Lung microvascular endothelial cell (primary cell): ENCODE results near the gene UBE2J2. TPM values are rescaled to one million over a fixed set of nuclear protein-coding genes. Genes with fewer than 3 reads are reported as not detected.

Experiments
- DNase-seq, 2 donors: peaks; one replicate each; pipeline versions ENCODE4 v3.0.0 to v3.0.0-alpha.2; 2010; ENCODE audit warnings: low read depth in 2 of 2
- total RNA-seq: library from RNA; depleted of rRNA; stranded (reverse); fragments of >200 nt; gene quantifications from 2 replicates; pipeline ENCODE4 v1.2.1, GENCODE V29; 2014

Gene UBE2J2
- total RNA-seq, 1 donor from 2014 or later = 34.9 TPM

DNA sequence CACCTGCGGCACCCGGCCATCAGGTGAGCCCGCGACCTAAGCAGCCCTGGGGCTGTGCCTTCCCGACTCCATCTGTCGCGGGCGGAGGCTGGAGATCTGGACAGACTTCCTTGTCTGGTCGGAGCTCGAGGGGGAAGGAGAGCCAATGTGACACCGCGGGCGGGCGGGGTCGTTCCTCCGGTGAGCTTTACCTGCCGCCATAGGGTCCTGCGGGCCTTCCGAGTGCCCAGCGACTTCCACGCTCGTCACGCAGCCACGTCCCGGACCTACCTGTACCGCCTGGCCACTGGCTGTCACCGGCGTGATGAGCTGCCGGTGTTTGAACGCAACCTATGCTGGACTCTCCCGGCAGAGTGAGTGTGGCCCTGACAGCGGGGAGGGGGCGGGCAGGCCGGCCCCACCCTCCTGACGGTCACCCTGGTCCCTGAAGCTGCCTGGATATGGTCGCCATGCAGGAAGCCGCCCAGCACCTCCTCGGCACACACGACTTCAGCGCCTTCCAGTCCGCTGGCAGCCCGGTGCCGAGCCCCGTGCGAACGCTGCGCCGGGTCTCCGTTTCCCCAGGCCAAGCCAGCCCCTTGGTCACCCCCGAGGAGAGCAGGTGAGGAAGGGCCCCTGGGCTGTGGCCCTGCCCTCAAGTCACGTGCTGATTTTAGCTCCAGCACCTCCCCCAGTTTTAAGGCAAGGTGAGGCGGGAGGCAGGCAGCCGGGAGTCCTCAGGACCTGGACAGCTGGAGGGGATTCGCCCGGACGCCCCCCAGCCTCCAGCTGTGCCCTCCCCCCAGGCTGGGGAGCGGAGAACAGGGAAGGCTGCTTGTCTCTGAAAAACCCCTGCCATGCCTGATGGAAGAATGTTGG, 35.8 kb upstream of the UBE2J2 start:
- no peak for DNase-seq

DNA sequence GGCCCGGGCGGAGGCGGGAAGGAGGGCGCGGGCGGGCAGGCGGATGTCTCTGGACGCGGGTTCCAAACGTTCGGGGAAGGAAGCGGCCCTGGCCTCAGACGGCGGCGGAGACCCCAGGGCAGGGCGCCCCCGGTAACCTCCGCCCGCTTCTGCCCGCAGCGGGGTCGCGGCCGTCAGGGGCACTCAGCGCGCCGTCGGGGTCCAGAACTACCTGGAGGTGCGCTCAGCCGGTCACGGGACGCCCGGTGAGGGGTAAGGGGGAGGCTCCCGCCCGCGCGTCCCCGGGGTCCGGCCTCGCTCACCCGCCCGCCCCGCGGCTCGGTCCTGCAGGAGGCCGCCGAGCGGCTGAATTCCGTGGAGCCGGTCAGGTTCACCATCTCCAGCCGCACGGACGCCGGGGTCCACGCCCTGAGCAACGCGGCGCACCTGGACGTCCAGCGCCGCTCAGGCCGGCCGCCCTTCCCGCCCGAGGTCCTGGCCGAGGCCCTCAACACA, 35.1 kb upstream of the UBE2J2 start:
- no peak for DNase-seq

DNA sequence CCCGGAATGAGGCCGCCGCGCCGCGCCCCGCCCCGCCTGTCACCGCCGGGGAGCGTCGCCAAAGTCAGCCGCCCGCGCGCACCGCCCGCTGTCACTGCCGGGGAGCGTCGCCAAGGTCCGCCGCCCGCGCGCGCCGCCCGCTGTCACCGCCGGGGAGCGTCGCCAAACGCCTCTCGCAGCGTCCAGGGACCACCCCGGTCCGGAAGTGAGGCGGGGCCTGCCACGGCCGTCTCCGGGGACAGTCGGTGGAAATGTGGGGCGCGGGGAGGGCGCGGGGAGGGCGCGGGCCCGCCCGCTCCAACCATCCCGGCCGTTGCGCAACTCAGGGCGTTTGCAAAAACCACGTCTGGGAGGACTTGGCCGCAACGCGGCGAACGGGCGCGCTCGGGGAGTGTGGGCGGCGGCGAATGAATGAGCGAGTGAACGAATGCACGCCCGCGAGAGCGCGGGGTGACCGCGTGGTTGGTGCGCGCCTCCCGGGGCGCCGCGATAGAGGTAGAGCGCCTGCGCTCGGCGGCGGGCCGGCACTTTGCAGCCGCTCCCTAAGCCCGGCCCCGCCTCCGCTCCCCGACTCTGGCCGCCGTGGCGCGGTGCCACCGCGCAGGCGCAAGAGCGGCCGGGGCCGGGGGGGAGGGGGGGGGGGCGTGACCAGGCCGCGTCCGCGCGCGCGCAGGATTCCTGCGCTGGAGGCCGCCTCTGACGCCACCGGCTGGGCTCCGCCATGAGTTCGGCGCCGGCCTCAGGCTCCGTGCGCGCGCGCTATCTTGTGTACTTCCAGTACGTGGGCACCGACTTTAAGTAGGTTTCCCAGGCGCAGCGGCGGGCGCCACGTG, 34.5 kb upstream of the UBE2J2 start, which contains the start of the genes ACAP3 and PUSL1:
TSS of gene ACAP3 (minus strand) at position 8 of the 833 bp plus-strand sequence. CDS start 115 bp downstream, outside the sequence.
TSS of gene PUSL1 (plus strand) at position 675 of the 833 bp plus-strand sequence. CDS start at position 722, 47 bp downstream.
- DNase-seq = peak; percentile 91 to 93

DNA sequence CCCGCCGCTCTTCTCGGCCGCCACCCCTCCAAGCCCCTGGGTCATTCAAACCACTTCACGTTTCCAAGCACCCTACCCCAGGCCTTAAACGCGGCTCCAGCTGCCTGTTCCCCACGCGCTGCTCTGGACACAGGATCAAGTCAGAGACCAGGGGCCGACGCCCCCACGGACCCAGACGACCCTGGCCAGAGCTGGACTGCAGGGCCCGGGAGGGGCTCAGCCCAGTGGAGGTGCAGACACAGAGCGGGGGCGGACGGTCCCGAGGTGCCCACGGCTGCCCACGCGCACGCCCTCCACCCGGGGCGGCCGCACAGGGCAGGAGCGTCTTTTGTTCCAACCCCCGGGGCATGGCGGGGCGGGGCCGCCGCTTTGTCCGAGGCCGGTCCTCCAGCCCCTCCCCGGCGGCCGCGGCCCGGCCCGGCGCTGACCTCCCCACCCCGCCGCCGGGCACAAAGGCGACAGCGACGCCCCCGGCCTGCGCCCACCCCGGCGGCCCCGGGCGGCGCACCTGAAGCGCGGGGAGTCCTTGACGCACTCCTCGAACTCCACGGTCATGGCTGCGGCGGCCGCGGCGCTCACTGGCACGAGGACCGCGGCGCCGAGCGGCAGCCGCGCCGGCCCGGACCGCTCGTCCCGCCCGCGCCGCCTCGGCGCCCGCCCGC, 33.7 kb upstream of the UBE2J2 start:
- peak; percentile 35 to 37 for DNase-seq

DNA sequence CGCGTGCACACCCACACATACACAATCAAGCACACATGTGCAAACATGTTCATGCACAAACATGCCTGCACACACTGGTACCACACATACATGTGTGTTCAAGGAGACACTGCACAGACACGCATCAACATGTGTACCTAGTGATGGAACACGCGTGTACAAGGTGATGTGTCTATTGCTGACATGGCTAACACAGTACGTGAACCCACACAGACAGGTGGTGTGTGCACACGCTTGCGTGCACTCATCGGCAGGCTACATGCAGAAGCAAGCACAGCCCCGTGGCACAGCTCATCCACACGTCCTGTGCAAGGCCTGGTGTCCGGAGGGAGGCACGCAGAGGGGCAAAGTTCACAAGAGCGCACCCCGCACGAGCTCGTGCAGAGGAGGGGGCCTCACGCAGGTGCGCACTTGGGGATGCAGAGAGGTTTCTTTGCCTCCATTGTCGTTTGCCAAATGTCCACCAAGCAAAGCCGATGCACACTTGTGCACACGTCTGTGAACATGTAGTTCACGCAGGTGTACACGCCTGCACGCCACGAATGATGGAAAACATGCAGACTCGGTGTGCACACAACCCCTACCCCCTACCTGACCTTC, 33.1 kb upstream of the UBE2J2 start:
- no peak for DNase-seq

DNA sequence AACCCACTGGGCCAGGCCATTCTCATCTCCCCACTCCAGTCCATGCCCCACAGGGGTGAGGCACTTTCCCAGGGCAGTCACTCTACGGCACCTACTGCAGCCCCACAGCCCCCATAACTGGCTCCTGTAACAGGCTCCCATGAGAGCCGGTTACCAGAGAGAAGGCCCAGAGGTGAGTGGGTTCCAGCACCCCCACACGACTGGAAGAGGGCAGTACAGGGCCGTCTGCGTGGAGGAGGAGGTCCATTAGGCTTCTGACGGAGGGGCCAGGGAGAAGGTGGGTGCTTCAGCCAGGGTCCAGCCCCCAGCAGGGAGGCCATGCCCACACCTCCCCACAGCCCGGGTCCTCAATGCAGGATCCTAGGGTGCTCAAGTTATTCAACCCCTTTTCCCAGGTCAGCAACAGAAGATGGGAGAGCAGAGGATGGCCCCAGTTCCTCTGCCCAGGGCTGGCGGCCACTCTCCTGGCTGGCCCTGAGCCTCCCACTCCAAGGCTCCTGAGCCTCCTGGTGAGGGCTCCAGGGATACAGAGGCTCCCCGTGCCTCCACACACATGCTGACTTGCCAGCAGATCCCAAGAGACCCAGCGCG, 32.5 kb upstream of the UBE2J2 start:
- DNase-seq = no peak

DNA sequence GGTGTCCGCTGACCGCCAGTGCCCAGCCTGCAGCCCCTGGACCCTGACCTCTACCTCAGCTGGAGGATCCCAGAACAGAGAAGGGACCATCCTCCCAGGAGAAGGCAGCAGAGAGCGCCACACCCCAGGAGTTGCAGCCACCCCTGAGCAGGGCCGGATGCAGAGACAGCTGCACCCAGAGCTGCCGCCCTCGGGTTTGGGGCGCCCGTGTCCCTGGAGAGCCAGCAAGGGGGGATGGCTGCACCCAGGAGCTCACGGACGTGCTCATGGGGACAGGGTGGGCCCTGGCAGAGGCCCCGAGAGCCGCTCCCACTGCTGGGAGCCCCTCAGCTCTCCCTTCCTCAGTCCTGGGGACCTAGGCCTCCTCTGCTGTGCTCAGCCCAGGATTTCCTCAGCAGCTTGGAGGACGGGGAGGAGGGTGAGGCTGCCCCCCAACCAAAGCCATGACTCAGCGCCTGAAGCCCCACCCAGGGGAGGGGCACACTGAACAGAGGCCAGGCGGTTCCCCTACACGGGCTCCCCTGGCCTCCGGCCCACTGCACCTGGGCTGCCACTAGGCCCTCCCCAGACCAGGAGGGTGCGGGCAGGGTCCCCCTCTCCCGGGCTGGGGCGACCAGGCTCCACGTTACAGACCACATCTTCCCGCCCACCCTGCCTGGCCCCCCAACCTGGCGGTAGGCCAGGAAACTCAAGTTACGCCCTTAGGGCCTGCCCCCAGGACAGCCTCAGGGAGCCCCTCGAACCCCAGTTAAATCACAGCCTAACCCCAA, 31.8 kb upstream of the UBE2J2 start:
- DNase-seq = peak; percentile 40 to 61

DNA sequence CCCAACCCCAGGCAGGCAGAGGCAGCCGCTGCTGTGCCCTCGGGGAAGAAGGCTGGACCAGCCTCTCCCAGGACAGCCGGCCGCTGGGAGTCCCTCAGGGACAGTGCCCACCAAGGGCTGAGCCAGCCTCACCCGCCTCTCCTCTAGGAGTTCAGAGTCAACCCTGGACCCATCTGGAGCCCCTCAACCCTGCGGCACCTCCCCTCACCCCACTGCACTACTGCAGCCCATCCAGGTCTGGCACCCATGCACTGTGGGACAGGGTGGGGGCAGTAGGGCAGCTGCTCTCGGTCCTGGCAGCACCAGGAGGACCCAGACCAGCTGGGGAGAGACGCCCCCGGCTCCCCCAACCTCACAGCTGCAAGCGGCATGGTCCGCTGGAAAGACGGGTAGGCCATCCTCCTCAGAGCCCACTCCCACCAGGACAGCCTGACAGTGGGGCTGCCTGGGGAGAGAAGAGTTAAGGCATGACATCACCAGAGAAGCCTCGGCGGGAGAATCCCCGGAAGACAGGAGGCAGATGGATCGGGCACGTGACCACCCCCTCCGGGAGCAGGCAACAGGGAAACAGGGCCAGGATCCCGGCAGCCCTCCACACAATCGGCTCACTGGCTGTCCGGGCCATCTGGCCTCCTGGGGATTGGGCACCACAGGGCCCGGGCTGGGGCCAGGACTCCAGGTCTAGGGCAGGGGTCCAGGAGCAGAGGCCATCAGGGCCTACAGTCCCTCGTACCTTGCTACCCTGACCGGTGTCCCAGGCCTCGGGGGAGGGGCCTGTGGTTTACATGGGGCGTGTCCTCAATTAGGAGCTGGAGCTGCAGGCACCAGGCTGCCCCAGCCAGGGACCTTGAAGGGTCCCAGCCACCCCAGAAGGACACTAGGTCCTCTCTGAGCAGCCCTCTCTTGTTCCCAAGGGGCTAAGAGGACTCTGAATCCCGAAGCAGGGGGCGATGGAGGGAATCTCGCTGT, 31.0 kb upstream of the UBE2J2 start:
- peak; percentile 58 to 67 for DNase-seq

DNA sequence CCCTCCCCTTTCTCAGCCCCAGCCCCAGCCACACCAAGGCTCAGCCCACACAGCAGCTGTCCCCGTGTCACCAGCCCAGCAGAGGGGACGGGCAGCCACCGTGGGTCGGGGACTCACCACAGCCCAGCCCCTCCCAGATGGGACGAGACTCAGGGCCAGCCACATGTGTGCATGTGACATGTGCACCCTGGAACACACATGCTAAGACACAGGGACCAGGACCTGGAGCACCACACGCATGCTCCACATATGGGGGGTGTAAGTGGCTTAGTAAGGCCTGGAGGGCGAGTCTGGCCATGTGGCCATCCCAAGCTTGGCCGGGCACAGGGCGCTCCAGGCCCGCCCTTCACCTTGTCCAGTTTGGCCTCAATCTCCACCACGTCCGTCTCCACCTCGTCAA, 30.1 kb upstream of the UBE2J2 start:
- DNase-seq = no peak

DNA sequence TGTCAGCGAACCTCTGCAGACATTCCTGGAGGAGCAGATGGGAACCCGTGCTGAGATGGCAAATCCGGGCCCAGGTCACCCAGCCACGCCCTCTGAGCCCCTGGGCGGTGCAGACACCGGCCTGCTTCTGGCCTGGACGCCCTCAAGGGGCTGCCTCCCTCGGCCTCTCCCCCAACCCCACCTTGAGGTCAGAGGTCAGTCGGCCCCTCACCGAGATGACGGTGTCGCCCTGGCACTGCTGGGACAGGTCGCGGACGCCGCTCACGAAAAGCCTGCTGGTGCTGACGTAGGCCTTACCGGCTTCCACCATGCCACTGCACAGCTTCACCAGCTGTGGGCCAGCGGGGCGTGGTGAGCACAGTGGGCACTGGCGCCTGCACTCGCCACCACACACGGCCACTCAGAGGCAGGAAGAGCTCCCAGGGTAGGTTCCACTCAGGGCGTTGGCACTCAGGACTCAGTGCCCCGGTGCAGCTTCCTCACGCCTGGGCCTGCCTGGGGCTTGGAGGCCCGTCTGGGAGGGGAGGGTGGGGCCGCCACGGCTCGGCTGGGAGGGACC, 29.4 kb upstream of the UBE2J2 start:
- no peak for DNase-seq

DNA sequence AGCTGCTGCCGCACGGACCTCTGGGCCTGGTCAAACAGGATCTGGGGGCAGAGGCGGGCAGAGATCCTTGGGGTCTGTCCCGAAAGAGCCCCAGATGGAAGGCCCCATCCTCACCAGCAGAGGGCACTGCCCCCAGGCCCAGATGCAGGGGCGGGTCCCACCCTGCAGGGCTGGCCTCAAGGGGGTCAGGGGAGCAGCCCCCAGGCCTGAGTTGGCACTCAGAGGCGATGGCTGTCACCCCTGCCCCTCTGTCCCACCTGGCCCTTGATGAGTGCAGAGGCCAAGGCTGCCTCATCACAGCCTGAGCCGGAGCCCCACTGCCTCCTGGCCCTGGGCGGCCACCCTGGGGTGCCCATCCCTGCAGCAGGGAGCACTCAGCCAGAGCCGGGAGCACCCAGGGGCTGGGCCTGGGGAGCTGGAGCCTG, 28.4 kb upstream of the UBE2J2 start:
- no peak for DNase-seq

DNA sequence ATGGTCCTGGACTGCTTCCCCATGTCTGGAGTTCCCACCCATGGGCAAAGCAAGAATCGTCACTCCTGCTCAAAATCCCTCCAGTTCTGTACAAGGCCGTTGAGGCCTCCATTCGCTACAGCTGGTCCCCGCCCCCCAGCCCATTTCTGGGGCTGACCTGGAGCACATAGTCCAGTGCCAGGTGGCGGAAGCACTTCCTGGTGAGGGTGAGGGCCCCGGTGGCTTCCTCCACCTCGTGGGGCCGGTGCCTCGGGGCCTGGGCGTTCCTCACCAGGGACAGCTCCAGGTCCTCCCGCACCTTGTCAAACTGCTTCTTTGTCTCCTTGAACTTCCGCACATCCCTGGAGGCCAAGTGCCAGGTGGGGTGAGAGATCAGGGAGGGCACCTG, 26.7 kb upstream of the UBE2J2 start:
- DNase-seq = no peak

DNA sequence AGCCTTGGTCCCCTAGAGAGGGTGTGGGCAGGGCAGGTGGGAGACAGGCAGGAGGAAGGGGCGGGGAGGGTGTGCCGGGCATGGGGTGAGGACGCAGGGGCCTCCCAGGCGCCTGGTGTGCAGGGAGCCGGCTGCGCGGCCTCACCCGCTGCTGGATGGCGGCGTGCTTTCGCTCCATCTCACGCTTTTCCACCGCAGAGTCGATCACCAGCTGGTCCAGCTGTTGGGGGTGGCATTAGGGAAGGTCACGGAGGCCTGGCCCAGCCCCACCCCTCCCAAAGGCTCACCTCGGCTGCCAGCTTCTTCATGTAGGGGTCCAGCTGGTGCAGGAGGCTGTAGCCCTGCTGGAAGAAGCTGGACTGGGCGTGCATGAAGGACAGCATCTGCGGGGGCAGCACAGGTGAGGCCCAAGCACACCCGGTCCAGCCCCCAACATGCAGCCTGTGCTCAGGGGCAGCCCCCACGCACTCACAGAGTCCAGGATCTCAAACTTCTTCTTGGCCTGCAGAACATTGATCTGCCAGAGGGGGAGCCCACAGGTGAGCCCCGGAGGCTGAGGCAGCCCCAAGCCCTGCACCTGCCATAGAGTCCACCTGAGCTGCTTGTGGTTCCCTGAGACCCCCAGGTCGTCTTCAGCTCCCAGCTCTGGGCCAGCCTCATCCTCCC, 26.2 kb upstream of the UBE2J2 start:
- no peak for DNase-seq

DNA sequence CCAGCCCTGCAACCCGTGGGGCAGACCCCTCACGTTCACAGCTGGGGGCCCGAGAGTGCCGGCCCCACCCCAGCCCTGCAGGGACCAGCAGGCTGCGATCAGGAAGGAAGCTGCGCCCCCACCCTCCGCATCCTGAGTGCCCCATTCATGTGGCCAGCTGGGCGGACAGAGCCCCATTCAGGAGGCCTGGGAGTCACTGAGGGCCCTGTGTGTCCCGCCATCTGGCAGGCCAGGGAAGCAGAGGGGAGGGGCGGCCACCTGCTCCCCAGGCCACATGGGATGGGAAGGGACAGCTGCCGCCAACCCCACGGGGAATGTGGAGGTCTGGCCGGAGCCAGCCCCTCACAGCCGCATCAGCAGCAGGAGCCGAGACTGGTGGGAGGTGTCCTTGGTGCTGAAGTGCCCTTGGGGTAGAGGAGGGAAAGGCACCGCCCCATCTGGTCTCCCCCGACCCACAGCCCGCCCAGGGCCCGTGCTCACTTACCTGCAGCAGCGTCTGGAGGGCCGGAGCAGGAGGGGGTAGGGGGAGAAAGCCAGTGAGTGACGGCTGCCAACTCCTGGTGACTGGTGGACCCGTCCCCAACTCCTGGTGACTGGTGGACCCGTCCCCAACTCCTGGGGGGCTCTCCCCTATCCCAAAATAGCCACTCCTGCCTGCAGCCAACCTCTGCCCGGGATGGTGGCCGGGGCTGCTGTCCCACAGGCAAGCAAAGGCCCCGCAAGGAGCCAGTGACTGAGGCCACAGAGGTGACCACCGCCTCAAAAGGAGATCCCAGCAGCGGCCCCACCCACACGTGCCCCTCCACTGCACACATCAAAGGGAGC, 25.4 kb upstream of the UBE2J2 start:
- DNase-seq = peak; percentile 50 to 57

DNA sequence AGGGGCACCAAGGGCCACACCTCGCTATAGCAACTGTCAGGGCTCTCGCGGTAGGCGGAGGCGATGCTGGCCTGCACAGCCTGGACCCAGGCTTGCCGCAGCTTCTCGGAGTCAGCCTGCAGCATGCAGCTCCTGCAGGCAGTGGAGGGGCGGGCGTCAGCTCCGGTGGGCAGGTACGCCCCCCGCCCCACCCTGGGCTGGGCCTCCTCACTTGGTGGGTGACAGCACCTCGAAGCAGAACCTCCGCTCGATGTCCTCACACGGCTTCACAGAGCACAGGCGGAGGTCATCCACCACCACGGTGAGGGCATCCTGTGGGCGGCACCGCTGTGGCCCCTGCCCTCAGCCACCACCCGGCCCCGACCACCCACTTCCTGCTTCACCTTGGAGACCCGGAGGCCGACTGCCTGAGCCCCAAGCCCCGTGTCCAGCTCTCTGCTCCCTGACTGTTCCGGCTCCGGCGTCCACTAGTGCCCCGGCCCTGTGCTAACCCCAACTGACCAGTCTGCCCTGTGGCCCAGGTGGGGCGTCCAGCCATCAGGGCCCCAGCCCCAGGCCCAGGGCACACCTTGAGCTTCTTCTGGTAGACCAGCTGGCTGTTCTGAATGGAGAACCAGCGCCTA, 24.3 kb upstream of the UBE2J2 start:
- DNase-seq = no peak
